ENCODE measurements around the gene PSMD11. TPM values are rescaled to one million over a fixed set of nuclear protein-coding genes. Genes with fewer than 3 reads are reported as not detected.

PSMD11 gene
- total RNA-seq, 1 donor from 2014 or later: 63.7 TPM

DNA sequence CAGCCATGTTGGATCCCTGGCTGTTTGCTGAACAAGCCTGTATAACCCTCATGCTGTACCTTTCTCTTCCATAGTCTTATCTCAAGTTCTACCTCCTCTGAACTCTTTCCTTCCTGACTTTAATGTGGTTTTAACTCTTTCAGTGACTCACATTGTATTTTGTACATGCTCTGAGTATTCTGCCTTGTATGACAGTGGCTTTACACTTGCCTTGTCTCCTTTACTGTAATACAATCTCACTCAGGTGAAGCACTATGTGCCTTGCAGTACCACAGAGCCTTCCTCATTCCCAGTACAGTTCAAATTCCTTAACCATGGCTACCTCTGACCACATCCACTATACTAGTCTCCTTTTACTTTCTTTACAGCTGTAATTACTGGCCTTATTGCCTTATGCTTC, 14.1 kb downstream of the PSMD11 start:
- Histone ChIP-seq H3K9me3 (replicated peaks) (no peaks in the 10 kb centered on the region), H3K4me3 (no peak overlapping the region), H3K4me1 (peaks cover 18% of the 10 kb centered on the region), H3K27me3 (ENCODE audit: low read depth) (no peaks in the 10 kb centered on the region), H3K36me3 (peaks cover 89% of the 10 kb centered on the region), H3K27ac (replicated peaks) (no peak overlapping the region)
- intact Hi-C loops (cut with micrococcal nuclease): no loop called here
- DNase-seq: no peak
- TF ChIP-seq, protein P1, sequence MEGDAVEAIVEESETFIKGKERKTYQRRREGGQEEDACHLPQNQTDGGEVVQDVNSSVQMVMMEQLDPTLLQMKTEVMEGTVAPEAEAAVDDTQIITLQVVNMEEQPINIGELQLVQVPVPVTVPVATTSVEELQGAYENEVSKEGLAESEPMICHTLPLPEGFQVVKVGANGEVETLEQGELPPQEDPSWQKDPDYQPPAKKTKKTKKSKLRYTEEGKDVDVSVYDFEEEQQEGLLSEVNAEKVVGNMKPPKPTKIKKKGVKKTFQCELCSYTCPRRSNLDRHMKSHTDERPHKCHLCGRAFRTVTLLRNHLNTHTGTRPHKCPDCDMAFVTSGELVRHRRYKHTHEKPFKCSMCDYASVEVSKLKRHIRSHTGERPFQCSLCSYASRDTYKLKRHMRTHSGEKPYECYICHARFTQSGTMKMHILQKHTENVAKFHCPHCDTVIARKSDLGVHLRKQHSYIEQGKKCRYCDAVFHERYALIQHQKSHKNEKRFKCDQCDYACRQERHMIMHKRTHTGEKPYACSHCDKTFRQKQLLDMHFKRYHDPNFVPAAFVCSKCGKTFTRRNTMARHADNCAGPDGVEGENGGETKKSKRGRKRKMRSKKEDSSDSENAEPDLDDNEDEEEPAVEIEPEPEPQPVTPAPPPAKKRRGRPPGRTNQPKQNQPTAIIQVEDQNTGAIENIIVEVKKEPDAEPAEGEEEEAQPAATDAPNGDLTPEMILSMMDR (IDR thresholded peaks at IDR 0.05; ENCODE audit: borderline replicate concordance): no peak

DNA sequence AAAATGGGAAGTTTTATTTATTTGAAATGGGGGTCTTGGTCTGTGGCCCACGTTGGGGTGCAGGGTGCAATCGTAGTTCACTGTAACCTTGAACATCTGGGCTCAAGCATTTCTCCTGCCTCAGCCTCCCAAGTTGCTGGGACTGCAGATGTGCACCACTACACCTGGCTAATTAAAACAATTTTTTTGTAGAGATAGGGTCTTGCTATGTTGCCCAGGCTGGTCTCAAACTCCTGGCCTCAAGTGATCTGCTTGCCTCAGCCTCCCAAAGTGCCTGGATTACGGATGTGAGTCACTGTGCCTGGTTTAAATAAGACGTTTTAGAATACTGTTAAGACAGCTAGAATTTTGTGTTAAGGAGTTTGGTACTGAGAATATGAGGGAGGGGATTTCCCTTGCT, 15.7 kb downstream of the PSMD11 start:
- intact Hi-C loops (cut with micrococcal nuclease): loop anchor here (5.0 kb wide), 1 partner anchor 297 kb away; no protein-coding TSS in a partner anchor
- Histone ChIP-seq H3K27me3 (ENCODE audit: low read depth) (no peaks in the 10 kb centered on the region), H3K9me3 (replicated peaks) (no peaks in the 10 kb centered on the region), H3K4me3 (no peak overlapping the region), H3K36me3 (peaks cover 91% of the 10 kb centered on the region), H3K27ac (replicated peaks) (no peak overlapping the region), H3K4me1 (peaks cover 18% of the 10 kb centered on the region)
- TF ChIP-seq, protein P1 (IDR thresholded peaks at IDR 0.05; ENCODE audit: borderline replicate concordance): no peak
- DNase-seq: no peak

DNA sequence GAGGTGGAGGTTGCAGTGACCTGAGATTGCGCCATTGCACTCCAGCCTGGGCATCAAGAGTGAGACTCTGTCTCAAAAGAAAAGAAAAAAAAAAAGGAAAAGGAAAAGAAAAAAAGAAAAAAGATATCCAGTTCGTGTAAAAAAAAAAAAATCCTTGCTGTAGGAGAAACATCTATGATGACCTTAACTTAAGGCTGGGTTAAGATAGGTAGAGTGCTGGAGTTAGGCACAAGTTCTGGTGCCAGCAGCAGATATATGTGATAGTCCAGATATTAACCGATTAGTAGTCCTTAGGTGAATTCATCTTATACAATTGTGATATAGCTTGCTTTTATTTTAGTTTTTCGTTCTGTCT, 17.2 kb downstream of the PSMD11 start:
- no peaks in the 10 kb centered on the region for H3K9me3 ChIP-seq (replicated peaks)
- H3K4me1 ChIP-seq: peaks cover 18% of the 10 kb centered on the region
- peaks cover 90% of the 10 kb centered on the region for H3K36me3 ChIP-seq
- TF ChIP-seq, protein P1 (IDR thresholded peaks at IDR 0.05; ENCODE audit: borderline replicate concordance): no peak
- no peaks in the 10 kb centered on the region for H3K27me3 ChIP-seq (ENCODE audit: low read depth)
- H3K4me3 ChIP-seq: no peak overlapping the region
- no peak for DNase-seq
- H3K27ac ChIP-seq (replicated peaks): no peak overlapping the region
- intact Hi-C loops (cut with micrococcal nuclease): loop anchor here (5.0 kb wide), 1 partner anchor 296 kb away; no protein-coding TSS in a partner anchor

DNA sequence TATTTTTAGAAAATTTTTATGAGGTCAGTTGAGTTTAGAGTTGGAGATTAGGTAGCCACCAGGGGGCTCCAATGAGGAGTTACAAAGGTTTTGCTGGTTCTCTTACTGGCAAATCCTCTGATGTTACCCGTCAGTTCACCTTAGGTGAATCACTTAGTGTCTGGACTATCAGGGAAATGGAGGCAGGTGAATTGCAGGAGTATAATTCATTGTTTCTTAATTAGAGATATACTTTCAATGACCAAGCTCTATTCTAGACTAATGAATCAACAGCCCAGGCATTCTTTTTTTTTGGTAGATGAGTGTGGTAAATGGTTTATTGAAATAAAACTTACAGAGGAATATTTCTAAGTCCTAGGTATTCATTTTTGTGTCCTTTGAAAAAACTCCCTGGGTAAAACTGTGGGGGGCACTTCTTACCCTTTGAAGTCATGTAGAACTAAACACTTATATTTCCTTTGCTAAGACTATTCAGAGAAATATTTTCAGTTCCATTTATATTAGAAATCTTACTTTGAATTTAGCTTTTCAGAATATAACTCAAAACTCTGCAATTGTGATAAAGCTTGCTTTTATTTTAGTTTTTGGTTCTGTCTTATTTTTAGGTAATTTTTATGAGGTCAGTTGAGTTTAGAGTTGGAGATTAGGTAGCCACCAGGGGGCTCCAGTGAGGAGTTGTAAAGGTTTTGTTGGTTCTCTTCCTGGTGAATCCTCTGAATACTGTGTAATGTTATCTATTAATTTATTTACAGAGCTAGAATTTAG, 17.7 kb downstream of the PSMD11 start:
- Histone ChIP-seq H3K36me3 (peaks cover 90% of the 10 kb centered on the region), H3K4me1 (peaks cover 18% of the 10 kb centered on the region), H3K9me3 (replicated peaks) (no peaks in the 10 kb centered on the region), H3K27ac (replicated peaks) (no peak overlapping the region), H3K4me3 (no peak overlapping the region), H3K27me3 (ENCODE audit: low read depth) (no peaks in the 10 kb centered on the region)
- DNase-seq: no peak
- TF ChIP-seq, protein P1 (IDR thresholded peaks at IDR 0.05; ENCODE audit: borderline replicate concordance): peak; percentile 58
- intact Hi-C loops (cut with micrococcal nuclease): loop anchor here (5.0 kb wide), 1 partner anchor 295 kb away; no protein-coding TSS in a partner anchor

DNA sequence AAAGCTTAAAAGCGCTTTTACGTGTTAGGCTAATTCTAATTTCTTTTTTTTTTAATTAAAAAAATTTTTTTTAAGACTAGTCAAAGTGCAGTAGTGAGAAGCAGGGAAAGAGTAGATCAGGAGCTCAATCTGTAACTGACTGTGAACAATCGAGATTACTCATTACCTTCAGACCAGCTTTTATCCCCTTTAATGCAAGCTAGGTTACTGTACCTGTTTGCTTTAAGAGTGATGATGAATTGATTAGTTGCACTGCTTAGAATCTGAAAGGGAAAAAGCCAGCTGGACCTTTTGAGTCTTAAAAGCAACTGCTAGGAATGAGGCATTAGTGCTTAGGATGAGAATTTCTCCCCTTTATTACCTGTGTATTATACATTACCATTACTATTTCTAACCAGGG, 19.0 kb downstream of the PSMD11 start:
- Histone ChIP-seq H3K27ac (replicated peaks) (no peak overlapping the region), H3K27me3 (ENCODE audit: low read depth) (no peaks in the 10 kb centered on the region), H3K4me1 (peaks cover 15% of the 10 kb centered on the region), H3K9me3 (replicated peaks) (no peaks in the 10 kb centered on the region), H3K4me3 (no peak overlapping the region), H3K36me3 (peaks cover 90% of the 10 kb centered on the region)
- TF ChIP-seq, protein P1 (IDR thresholded peaks at IDR 0.05; ENCODE audit: borderline replicate concordance): no peak
- no peak for DNase-seq
- intact Hi-C loops (cut with micrococcal nuclease): loop anchor here (5.0 kb wide), 1 partner anchor 294 kb away; no protein-coding TSS in a partner anchor
